ENCODE measurements around the gene TMEM132A. TPM values are rescaled to one million over a fixed set of nuclear protein-coding genes. Genes with fewer than 3 reads are reported as not detected.

The TMEM132A gene
- total RNA-seq, 2 donors from 2014 or later = 12.3 to 20.7 TPM

GRCh38 chr11:60939301-60939700, 15.0 kb downstream of the TMEM132A start:
- Histone ChIP-seq H3K27ac (no peak overlapping the region), H3K9ac (ENCODE audit: low read depth in 2 of 2, low read length in 2 of 2) (no peak overlapping the region), H3K4me3 (no peak overlapping the region), H3K27me3 (no peaks in the 10 kb centered on the region), H3K9me3 (no peaks in the 10 kb centered on the region), H3K36me3 (no peaks in the 10 kb centered on the region), H3K4me1 (no peaks in the 10 kb centered on the region)
- no peak for DNase-seq
- intact Hi-C loops (cut with DNase I) = no loop called here
- no peak for TF ChIP-seq CTCF (IDR thresholded peaks at IDR 0.05)

- H3K27me3 ChIP-seq = no peaks in the 10 kb centered on the region
- no peaks in the 10 kb centered on the region for H3K9me3 ChIP-seq
- no peak overlapping the region for H3K9ac ChIP-seq (ENCODE audit: low read depth in 2 of 2, low read length in 2 of 2)
- no peaks in the 10 kb centered on the region for H3K36me3 ChIP-seq
- no peak for TF ChIP-seq CTCF (IDR thresholded peaks at IDR 0.05)
- no peak overlapping the region for H3K27ac ChIP-seq
- no peak overlapping the region for H3K4me3 ChIP-seq
- intact Hi-C loops (cut with DNase I) = no loop called here
- no peaks in the 10 kb centered on the region for H3K4me1 ChIP-seq
- no peak for DNase-seq
Observed at GRCh38 chr11:60939855-60940254, 15.6 kb downstream of the TMEM132A start.

GRCh38 chr11:60941371-60942119, 17.3 kb downstream of the TMEM132A start:
- H3K4me3 ChIP-seq = no peak overlapping the region
- TF ChIP-seq CTCF (IDR thresholded peaks at IDR 0.05) = no peak
- DNase-seq = no peak
- no peaks in the 10 kb centered on the region for H3K4me1 ChIP-seq
- H3K27ac ChIP-seq = no peak overlapping the region
- no peaks in the 10 kb centered on the region for H3K36me3 ChIP-seq
- H3K9me3 ChIP-seq = no peaks in the 10 kb centered on the region
- intact Hi-C loops (cut with DNase I) = no loop called here
- H3K9ac ChIP-seq (ENCODE audit: low read depth in 2 of 2, low read length in 2 of 2) = no peak overlapping the region
- H3K27me3 ChIP-seq = no peaks in the 10 kb centered on the region

- no peaks in the 10 kb centered on the region for H3K36me3 ChIP-seq
- H3K27ac ChIP-seq = no peak overlapping the region
- DNase-seq = no peak
- no peaks in the 10 kb centered on the region for H3K27me3 ChIP-seq
- no peaks in the 10 kb centered on the region for H3K9me3 ChIP-seq
- TF ChIP-seq CTCF (IDR thresholded peaks at IDR 0.05) = no peak
- H3K4me1 ChIP-seq = no peaks in the 10 kb centered on the region
- H3K9ac ChIP-seq (ENCODE audit: low read depth in 2 of 2, low read length in 2 of 2) = peak overlapping the region in 1 of 2 donors; percentile 27
- intact Hi-C loops (cut with DNase I) = no loop called here
- no peak overlapping the region for H3K4me3 ChIP-seq
Observed at GRCh38 chr11:60942219-60942618, 18.0 kb downstream of the TMEM132A start.

GRCh38 chr11:60942970-60943565, 18.8 kb downstream of the TMEM132A start:
- no peaks in the 10 kb centered on the region for H3K27me3 ChIP-seq
- H3K4me3 ChIP-seq = no peak overlapping the region
- H3K27ac ChIP-seq = peak overlapping the region; percentile 11
- intact Hi-C loops (cut with DNase I) = no loop called here
- no peaks in the 10 kb centered on the region for H3K9me3 ChIP-seq
- no peaks in the 10 kb centered on the region for H3K36me3 ChIP-seq
- H3K4me1 ChIP-seq = no peaks in the 10 kb centered on the region
- H3K9ac ChIP-seq (ENCODE audit: low read depth in 2 of 2, low read length in 2 of 2) = no peak overlapping the region
- peak; percentile 70 for DNase-seq
- TF ChIP-seq CTCF (IDR thresholded peaks at IDR 0.05) = no peak

Measured in colonic mucosa (tissue), 4 donors.